Activated naive CD8-positive, alpha-beta T cell treated with anti-CD3 and anti-CD28 coated beads, Interleukin-2, amount 10 ng/mL, durations not matched to agents 7 days and 5 days (primary cell): ENCODE data around the gene SYNE2. TPM values are rescaled to one million over a fixed set of nuclear protein-coding genes. Genes with fewer than 3 reads are reported as not detected.
"Not testable (repeated sequence)": the region's sequence is repeated elsewhere in the genome, so short reads cannot be mapped to it uniquely, and the experiment has no call there.

ENCODE experiments used
- ATAC-seq: fragments of 150-1000 bp; cut with Tn5 transposase; one replicate; pipeline ENCODE4 v1.10.0; 2021; ENCODE audit warnings: low read depth, moderate library complexity
- POLR2A ChIA-PET: fragments of 350-600 bp; sonication (Branson Sonifier 250); formaldehyde crosslinking; loops from one replicate; lab custom pipeline; 2021; ENCODE audit warnings: antibody characterized with exemption; lab: Charles Lee
- DNase-seq: peaks from one replicate; pipeline ENCODE4 v3.0.0; 2021
- H3K27ac Mint-ChIP-seq: one replicate; pipeline ENCODE4 v1.8.0; 2022; ENCODE audit warnings: mild to moderate bottlenecking, mixed read lengths
- H3K27me3 Mint-ChIP-seq: one replicate; pipeline ENCODE4 v1.8.0; 2022; ENCODE audit warnings: mild to moderate bottlenecking, moderate library complexity, mixed read lengths
- H3K36me3 Mint-ChIP-seq: one replicate; pipeline ENCODE4 v1.8.0; 2021; ENCODE audit warnings: mild to moderate bottlenecking, mixed read lengths
- H3K4me1 Mint-ChIP-seq: one replicate; pipeline ENCODE4 v1.8.0; 2021; ENCODE audit warnings: mixed read lengths
- H3K4me3 Mint-ChIP-seq: one replicate; pipeline ENCODE4 v1.8.0; 2022; ENCODE audit warnings: mild to moderate bottlenecking, moderate library complexity, mixed read lengths
- H3K9me3 Mint-ChIP-seq: one replicate; pipeline ENCODE4 v1.8.0; 2021; ENCODE audit warnings: mixed read lengths
- total RNA-seq, 2 experiments: library from RNA; stranded (reverse); gene quantifications; one replicate each; pipeline ENCODE4 v1.2.3, GENCODE V29; 2021

SYNE2 gene, protein sequence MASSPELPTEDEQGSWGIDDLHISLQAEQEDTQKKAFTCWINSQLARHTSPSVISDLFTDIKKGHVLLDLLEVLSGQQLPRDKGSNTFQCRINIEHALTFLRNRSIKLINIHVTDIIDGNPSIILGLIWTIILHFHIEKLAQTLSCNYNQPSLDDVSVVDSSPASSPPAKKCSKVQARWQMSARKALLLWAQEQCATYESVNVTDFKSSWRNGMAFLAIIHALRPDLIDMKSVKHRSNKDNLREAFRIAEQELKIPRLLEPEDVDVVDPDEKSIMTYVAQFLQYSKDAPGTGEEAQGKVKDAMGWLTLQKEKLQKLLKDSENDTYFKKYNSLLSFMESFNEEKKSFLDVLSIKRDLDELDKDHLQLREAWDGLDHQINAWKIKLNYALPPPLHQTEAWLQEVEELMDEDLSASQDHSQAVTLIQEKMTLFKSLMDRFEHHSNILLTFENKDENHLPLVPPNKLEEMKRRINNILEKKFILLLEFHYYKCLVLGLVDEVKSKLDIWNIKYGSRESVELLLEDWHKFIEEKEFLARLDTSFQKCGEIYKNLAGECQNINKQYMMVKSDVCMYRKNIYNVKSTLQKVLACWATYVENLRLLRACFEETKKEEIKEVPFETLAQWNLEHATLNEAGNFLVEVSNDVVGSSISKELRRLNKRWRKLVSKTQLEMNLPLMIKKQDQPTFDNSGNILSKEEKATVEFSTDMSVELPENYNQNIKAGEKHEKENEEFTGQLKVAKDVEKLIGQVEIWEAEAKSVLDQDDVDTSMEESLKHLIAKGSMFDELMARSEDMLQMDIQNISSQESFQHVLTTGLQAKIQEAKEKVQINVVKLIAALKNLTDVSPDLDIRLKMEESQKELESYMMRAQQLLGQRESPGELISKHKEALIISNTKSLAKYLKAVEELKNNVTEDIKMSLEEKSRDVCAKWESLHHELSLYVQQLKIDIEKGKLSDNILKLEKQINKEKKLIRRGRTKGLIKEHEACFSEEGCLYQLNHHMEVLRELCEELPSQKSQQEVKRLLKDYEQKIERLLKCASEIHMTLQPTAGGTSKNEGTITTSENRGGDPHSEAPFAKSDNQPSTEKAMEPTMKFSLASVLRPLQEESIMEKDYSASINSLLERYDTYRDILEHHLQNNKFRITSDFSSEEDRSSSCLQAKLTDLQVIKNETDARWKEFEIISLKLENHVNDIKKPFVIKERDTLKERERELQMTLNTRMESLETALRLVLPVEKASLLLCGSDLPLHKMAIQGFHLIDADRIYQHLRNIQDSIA (N-terminal part only)
- 100 to 1,000 TPM; 233 to 245 TPM for total RNA-seq

DNA sequence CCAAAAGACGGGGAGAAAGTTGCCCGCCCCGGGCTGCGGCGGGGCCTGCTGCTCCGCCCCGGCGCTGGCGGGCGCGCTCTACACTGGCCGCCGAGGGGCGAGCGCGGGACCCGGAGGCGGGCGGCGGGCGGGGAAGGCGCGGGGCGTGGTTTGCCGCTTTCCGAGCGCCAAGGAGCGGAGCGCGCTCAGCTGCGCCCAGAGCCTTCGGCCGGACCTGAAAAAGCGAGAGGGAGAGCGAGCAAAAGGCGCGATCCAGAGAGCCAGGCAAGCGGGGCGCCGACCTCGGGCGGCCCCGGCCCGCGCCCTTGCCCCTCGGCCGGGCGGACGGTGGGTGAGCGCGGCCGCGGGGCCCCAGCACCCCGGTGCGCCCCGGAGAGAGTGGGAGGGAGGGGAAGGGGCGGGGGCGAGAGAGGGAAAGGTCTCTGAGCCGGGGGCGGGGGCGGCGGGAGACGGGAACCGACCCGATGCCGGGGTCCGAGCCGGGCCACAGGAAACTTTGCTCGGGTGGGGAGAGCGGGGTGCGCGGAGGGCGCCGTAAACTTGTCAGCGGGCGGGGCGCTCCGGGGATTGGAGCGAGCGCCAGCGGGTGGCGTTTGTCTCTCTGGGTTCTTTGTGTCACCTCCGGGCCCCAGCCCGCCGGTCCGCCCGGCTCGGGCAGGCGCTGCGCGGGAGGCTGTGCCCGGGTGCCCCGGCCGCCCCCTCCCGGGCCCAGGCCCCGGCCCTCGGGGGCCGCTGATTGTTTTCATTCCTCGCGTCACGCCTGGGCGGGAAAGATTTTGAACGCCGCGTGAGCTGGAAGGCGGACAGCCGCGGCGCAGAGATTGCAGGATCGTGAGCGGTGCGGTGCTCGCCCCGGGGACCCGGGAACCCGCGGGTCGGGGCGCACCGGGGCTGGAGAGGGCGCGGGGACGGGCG, at the start of gene SYNE2:
Gene SYNE2 (plus strand): TSS at position 188 of the 915 bp plus-strand sequence. CDS start 56,145 bp downstream, outside the sequence.
- DNase-seq (peak; percentile 91), ATAC-seq (peak; percentile 85)
- H3K9me3 Mint-ChIP-seq, result no peaks in the 10 kb centered on the region
- H3K4me1 Mint-ChIP-seq, result peaks cover 36% of the 10 kb centered on the region
- H3K27me3 Mint-ChIP-seq, result no peaks in the 10 kb centered on the region
- peak within 1 kb of the TSS; percentile 94 for H3K4me3 Mint-ChIP-seq
- peak within 1 kb of the TSS; percentile 90 for H3K27ac Mint-ChIP-seq
- peaks cover 12% of the 10 kb centered on the region for H3K36me3 Mint-ChIP-seq
- POLR2A ChIA-PET, result interaction anchor here (0.6 to 4.6 kb wide), 16 partner anchors 11 to 139 kb away, joined by 3 to 52 read pairs (median 5); no protein-coding TSS in a partner anchor

DNA sequence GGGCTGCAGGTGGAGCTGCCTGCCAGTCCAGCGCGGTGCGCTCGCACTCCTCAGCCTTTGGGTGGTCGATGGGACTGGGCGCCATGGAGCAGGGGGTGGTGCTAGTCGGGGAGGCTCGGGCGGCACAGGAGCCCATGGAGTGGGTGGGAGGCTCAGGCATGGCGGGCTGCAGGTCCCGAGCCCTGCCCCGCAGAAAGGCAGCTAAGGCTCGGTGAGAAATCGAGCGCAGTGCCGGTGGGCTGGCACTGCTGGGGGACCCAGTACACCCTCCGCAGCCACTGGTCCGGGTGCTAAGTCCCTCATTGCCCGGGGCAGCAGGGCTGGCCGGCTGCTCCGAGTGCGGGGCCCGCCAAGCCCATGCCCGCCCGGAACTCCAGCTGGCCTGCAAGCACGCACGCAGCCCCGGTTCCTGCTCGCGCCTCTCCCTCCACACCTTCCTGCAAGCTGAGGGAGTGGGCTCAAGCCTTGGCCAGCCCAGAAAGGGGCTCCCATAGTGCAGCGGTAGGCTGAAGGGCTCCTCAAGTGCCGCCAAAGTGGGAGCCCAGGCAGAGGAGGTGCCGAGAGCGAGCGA, 49.5 kb upstream of the SYNE2 start:
- H3K36me3 Mint-ChIP-seq, DNase-seq, POLR2A ChIA-PET, ATAC-seq, H3K9me3 Mint-ChIP-seq, H3K4me3 Mint-ChIP-seq, H3K4me1 Mint-ChIP-seq, H3K27ac Mint-ChIP-seq: not testable (repeated sequence)
- peaks cover 13% of the 10 kb centered on the region for H3K27me3 Mint-ChIP-seq

DNA sequence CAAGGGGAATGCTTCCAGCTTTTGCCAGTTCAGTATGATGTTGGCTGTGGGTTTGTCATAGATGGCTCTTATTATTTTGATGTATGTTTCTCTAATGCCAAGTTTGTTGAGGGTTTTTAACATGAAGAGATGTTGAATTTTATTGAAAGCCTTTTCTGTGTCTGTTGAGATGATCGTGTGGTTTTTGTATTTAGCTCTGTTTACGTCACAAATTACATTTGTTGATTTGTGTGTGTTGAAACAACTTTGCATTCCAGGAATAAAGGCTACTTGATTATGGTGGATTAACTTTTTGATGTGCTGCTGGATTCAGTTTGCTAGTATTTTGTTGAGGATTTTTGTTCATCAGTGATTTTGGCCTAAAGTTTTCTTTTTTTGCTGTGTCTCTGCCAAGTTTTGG, 46.7 kb upstream of the SYNE2 start:
- H3K36me3 Mint-ChIP-seq, POLR2A ChIA-PET, H3K9me3 Mint-ChIP-seq, H3K27ac Mint-ChIP-seq, H3K4me1 Mint-ChIP-seq, ATAC-seq, H3K4me3 Mint-ChIP-seq, DNase-seq: not testable (repeated sequence)
- H3K27me3 Mint-ChIP-seq, result peaks cover 12% of the 10 kb centered on the region

DNA sequence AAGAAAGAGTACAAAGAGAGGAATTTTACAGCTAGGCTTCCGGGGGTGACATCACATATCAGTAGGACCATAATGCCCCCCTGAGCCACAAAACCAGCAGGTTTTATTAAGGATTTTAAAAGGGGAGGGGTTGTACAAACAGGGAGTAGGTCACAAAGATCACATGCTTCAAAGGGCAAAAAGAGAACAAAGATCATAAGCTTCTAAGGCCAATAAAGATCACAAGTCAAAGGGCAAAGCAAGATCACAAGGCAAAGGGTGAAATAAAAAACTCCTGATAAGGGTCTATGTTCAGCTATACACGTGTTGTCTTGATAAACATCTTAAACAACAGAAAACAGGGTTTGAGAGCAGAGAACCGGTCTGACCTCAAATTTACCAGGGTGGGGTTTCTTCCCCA, 41.1 kb upstream of the SYNE2 start:
- DNase-seq, H3K4me1 Mint-ChIP-seq, POLR2A ChIA-PET, H3K4me3 Mint-ChIP-seq, H3K36me3 Mint-ChIP-seq, H3K27me3 Mint-ChIP-seq, ATAC-seq, H3K27ac Mint-ChIP-seq, H3K9me3 Mint-ChIP-seq: not testable (repeated sequence)

DNA sequence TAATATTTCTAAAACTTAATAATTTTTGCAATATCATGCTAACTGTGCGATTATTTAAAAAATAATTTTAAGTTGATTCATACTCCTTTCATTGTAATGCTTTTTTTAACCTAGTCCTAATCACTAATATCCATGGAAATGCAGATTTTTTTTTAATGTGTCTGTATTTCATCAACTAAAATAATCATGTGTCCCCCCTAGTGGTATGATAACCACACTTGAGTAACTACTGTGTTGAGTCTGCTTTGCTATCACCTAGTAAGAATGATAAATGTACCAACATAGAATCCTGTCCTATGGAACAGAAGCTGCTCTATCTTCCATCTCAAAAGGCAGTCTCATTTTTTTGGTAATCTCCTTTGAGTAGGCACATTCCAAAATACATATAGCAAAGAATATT, 19.1 kb upstream of the SYNE2 start:
- POLR2A ChIA-PET, result no interaction called here
- H3K27me3 Mint-ChIP-seq, result peaks cover 3% of the 10 kb centered on the region
- ATAC-seq, result no peak
- no peaks in the 10 kb centered on the region for H3K4me1 Mint-ChIP-seq
- DNase-seq, result no peak
- H3K27ac Mint-ChIP-seq, result no peak overlapping the region
- no peak overlapping the region for H3K4me3 Mint-ChIP-seq
- H3K9me3 Mint-ChIP-seq, result no peaks in the 10 kb centered on the region
- no peaks in the 10 kb centered on the region for H3K36me3 Mint-ChIP-seq

DNA sequence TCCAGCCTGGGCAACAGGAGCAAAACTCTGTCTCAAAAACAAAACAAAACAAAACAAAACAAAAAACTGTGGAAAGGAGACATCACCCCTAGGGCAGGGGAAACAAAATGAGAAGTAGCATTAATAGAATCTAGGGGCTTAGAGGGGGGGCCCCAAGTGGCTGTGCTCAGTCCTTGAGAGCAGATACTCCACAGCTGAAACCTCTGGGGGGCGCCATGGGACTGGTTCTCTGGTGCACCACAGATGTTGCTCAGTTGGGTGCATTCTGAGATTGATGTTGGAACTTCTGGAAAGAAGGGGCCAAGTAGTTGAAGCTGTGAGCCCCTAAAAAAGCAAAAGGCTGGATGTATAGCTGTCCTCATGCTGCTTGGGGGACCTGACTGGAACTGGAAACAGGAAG, 11.8 kb upstream of the SYNE2 start:
- peaks cover 6% of the 10 kb centered on the region for H3K4me1 Mint-ChIP-seq
- H3K36me3 Mint-ChIP-seq, result peaks cover 4% of the 10 kb centered on the region
- peak; percentile 60 for DNase-seq
- POLR2A ChIA-PET, result interaction anchor here (0.9 kb wide), 1 partner anchor 12 kb away, joined by 5 read pairs; the partner anchor contains the start of gene SYNE2
- H3K27ac Mint-ChIP-seq, result no peak overlapping the region
- H3K9me3 Mint-ChIP-seq, result peaks cover 5% of the 10 kb centered on the region
- H3K27me3 Mint-ChIP-seq, result peaks cover 3% of the 10 kb centered on the region
- no peak overlapping the region for H3K4me3 Mint-ChIP-seq
- ATAC-seq, result peak; percentile 52

DNA sequence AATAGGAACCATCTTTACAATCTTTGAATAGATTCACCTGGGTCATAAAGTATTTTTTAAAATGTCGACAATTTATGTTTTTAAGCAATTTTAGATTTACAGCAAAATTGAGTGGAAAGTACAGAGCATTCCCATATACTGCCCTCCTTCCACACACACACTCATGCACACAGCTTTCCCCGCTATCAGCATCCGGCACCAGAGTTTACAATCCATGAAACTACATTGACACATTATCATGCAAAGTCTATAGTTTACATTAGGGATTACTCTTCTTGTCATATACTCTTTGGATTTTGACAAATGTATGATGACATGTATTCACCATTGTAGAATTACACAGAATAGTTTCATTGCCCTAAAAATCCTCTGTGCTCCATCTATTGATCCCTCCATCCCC, 9.0 kb upstream of the SYNE2 start:
- H3K27me3 Mint-ChIP-seq, result no peaks in the 10 kb centered on the region
- H3K27ac Mint-ChIP-seq, result no peak overlapping the region
- no peak overlapping the region for H3K4me3 Mint-ChIP-seq
- H3K4me1 Mint-ChIP-seq, result peaks cover 6% of the 10 kb centered on the region
- POLR2A ChIA-PET, result no interaction called here
- H3K36me3 Mint-ChIP-seq, result peaks cover 4% of the 10 kb centered on the region
- ATAC-seq, result no peak
- no peak for DNase-seq
- peaks cover 5% of the 10 kb centered on the region for H3K9me3 Mint-ChIP-seq

DNA sequence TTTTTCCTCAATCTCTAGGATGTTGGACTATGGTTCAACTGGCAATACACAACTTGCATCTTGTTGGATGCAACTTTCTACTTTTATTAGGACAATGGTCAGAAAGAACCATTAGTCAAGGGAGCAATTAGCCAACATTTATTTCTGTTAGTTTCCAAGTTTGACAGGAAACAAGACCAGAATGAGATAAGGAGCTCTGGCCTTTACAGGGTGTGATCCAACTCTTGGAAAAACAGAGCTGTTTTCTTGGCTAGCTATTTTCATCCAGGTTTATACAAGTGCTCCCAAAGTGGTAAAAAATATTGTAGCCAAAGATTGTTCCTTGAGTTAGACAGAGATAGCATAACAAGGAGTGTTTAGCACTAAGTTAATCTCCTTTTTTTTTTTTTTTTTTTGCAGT, 3.9 kb upstream of the SYNE2 start:
- Mint-ChIP-seq H3K4me1 (peaks cover 11% of the 10 kb centered on the region), H3K27ac (no peak overlapping the region), H3K4me3 (no peak overlapping the region), H3K9me3 (no peaks in the 10 kb centered on the region), H3K36me3 (no peaks in the 10 kb centered on the region), H3K27me3 (no peaks in the 10 kb centered on the region)
- ATAC-seq (no peak), DNase-seq (no peak)
- POLR2A ChIA-PET, result no interaction called here

DNA sequence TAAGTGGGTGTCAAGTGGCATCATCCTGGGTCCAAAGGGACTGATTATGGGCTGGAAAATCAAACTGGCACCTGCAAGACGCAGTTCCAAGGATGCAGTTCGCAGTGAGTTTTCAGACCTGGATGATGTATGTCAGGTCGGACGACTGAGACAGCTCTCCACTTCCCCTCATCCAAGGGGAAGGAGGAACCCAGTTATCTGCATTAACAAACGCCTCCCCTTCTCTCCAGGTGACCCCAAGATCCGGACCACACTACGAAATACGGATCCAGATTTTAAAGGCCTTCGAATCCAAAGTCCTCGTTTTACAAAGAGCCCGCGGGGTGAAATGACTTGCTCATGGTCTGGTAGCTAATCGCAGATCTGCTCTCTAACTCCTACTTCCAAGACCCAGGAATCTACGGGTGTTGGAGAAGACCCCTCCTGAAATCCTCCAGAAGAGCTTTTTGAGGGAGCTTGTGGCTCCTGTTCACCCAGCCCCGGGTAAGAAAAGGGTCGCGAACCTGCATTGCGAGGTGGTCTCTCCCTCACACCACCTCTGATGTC, 460 bp upstream of the SYNE2 start:
- peak overlapping the region; percentile 86 for H3K4me3 Mint-ChIP-seq
- H3K36me3 Mint-ChIP-seq, result peaks cover 8% of the 10 kb centered on the region
- POLR2A ChIA-PET, result interaction anchor here (0.6 to 4.6 kb wide), 9 partner anchors 11 to 140 kb away, joined by 3 to 52 read pairs (median 5); no protein-coding TSS in a partner anchor
- DNase-seq, result no peak
- H3K4me1 Mint-ChIP-seq, result peaks cover 31% of the 10 kb centered on the region
- H3K27me3 Mint-ChIP-seq, result no peaks in the 10 kb centered on the region
- no peaks in the 10 kb centered on the region for H3K9me3 Mint-ChIP-seq
- H3K27ac Mint-ChIP-seq, result peak overlapping the region; percentile 83
- ATAC-seq, result no peak

DNA sequence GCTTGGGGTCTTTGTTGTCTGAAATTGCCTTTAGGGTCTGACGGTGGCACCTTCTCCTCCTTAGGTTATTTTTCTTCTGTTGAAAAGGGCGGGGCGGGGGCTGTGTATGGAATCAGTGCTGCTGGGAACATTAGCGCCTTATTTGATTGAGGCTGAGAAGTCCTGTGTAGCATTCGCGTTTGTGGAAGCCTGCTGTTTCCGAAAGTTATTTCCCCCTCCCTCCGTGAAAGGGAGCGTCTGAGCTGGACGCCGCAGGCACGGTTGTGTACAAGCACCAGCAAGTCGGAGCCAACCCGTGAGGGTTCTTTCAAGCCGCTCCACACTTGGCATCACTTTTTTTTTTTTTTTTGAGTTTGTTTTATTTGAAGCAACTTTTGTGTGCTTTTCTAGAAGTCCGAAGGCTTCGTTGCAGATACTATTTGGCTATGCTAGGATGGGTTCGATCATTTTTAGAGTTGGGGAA, 1.1 kb downstream of the SYNE2 start:
- POLR2A ChIA-PET, result interaction anchor here (0.9 to 4.6 kb wide), 8 partner anchors 10 to 138 kb away, joined by 3 to 52 read pairs (median 8); no protein-coding TSS in a partner anchor
- no peaks in the 10 kb centered on the region for H3K27me3 Mint-ChIP-seq
- peak overlapping the region; percentile 90 for H3K27ac Mint-ChIP-seq
- peak overlapping the region; percentile 94 for H3K4me3 Mint-ChIP-seq
- no peaks in the 10 kb centered on the region for H3K9me3 Mint-ChIP-seq
- ATAC-seq (peak; percentile 40), DNase-seq (peak; percentile 62)
- peaks cover 39% of the 10 kb centered on the region for H3K4me1 Mint-ChIP-seq
- H3K36me3 Mint-ChIP-seq, result peaks cover 12% of the 10 kb centered on the region

DNA sequence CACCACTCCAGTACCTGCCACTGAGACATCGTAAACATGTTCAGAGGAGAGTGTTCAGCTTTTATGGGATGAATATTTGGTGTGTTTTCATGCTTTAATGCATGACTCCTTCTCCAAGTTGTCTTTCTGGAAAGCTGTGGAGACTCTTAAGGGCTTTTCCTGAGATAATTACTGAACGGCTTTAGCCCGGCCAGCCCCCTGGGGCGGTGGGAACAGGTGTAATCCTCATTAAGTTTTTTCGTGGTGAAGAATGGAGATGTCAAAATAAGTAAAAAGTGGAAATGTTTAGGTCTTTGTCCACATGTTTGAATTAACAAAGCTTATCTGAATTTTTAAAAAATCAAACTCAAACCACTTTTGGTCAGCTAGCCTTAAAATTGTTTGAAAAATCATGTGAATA, 1.5 kb downstream of the SYNE2 start:
- H3K9me3 Mint-ChIP-seq, result no peaks in the 10 kb centered on the region
- peaks cover 13% of the 10 kb centered on the region for H3K36me3 Mint-ChIP-seq
- POLR2A ChIA-PET, result interaction anchor here (0.5 to 4.6 kb wide), 9 partner anchors 9 to 138 kb away, joined by 3 to 52 read pairs (median 6); no protein-coding TSS in a partner anchor
- peak overlapping the region; percentile 90 for H3K27ac Mint-ChIP-seq
- H3K4me1 Mint-ChIP-seq, result peaks cover 40% of the 10 kb centered on the region
- ATAC-seq (no peak), DNase-seq (no peak)
- peak overlapping the region; percentile 94 for H3K4me3 Mint-ChIP-seq
- no peaks in the 10 kb centered on the region for H3K27me3 Mint-ChIP-seq
